ENCODE data around the gene GAB2.

Gene GAB2

DNA sequence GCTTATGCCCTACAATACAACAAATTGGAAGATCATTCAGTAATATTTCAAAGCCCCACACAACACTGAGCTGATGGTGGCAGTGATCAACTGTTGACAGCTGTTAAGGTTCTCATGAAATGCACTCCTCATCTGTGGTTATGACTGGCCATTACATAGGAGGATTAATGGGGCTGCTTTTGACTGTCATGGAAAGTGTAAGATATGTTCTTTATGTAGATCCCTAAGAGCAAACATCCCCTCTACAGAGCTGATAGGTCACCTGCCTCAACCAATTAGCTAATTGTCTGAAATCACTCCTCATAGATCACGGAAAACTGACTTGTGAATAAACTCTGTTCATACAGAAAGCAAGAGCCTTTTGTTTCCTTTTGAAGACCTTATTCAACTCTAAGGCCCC lies 78.1 kb downstream of the GAB2 start:
- no peak for DNase-seq

DNA sequence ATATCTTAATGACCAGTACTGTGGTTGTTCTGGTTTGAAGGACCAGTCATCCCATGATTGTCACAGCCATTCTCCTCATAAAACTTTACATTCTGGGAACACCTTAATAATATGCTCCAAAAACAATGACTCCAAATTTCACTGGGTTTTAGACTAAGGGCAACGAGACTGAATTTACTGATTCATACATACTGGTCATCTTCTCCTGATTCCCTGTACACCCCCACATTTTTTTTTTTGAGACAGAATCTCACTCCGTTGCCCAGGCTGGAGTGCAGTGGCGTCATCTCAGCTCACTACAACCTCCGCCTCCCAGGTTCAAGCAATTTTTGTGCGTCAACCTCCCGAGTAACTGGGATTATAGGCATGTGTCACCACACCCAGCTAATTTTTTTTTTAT lies 78.9 kb downstream of the GAB2 start:
- DNase-seq, result no peak

DNA sequence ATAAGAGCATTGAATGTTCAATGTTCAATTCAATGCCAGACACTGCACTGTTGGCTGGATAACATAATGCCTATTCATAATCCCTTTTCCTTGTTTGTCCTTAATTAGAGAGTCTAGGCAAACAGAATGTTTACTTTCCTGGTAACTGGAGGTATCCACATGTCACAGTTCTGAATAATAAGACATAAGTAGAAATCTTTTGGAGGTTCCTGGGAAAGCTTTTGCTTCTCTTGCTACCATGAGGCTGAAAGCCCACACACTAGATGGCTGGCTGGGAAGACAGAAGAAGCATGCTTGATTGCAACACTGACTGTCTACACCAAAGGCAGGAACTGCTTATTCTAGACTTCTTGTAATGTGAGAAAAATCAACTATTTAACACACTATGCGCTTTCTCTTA lies 79.5 kb downstream of the GAB2 start:
- no peak for DNase-seq

DNA sequence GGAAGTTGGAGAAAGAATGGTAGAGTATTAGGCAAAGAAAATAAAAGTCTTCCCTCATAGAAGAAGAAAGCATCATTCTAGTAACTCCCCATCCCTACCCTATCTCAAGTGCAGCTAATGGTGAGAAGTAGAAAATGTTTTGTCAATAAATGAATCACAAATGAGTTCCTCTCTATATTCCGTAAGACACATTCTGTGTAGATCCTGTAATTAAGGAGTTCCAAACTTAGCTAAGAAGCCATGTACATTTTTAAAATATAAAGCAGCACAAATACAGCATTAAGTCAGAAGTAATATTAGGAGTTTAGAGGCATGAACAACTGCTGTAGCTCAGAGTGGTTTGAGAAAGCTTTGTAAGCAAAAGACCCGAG lies 80.1 kb downstream of the GAB2 start:
- no peak for DNase-seq

DNA sequence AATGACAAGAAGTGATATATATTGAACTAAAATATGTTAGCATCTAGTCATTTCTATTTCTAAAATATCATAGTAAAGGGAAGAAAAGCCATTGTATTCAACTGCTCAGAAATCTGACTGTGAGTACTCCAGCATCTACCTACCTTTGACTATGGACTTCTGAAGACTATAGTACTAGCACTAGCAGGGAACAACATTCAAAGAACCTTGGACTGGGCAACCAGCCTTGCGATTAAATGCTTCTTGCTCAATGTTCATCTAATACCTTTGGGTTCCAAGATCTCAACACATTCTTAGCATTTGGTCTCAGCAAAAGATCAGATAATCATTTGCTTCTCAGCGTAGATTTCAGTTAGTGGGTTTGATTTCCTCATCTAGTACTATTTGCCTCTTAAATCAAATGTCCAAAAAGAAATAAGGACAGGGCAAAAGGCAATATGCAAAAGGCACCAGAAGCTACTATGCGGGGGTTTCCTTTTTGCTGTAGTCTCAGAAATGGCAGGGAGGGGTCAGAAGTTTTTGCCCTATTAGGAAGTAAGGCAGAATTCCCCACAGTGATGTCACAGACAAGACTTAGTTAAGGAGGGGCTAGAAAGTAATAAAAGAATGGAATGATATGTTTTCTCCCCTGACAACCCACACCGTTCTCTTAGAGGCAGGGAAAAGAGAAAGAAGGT lies 80.6 kb downstream of the GAB2 start:
- no peak for DNase-seq

DNA sequence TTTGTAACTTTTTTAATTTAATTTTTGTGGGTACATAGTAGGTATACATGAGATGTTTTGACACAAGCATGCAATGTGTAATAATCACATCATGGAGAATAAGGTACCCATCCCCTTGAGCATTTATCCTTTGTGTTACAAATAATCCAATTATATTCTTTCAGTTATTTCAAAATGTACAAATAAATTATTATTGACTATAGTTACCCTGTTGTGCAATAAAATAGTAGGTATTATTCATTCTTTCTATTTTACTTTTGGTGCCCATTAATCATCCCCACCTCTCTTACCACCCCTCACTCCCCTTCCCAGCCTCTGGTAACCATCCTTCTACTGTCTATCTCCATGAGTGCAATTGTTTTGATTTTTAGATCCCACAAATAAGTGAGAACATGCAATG lies 83.5 kb downstream of the GAB2 start:
- DNase-seq, result no peak

DNA sequence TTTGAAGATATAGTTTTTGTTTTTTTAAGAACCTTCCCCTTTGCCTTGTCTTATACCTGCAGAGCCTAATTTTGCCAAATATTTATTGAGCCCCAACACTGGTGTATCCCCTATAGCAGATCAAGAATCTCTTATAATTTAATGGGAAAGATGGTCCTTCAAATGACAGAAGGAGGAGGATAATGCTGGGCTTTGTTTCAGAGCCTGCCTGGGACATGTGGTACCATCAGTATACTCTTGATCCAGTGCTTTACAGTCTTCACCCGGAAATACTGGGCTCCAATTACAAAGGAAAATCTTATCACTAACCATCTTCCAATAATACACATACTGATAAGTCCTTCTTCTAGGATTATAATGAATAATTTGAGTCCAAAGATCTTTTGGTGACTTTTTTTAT lies 84.7 kb downstream of the GAB2 start:
- DNase-seq, result no peak

DNA sequence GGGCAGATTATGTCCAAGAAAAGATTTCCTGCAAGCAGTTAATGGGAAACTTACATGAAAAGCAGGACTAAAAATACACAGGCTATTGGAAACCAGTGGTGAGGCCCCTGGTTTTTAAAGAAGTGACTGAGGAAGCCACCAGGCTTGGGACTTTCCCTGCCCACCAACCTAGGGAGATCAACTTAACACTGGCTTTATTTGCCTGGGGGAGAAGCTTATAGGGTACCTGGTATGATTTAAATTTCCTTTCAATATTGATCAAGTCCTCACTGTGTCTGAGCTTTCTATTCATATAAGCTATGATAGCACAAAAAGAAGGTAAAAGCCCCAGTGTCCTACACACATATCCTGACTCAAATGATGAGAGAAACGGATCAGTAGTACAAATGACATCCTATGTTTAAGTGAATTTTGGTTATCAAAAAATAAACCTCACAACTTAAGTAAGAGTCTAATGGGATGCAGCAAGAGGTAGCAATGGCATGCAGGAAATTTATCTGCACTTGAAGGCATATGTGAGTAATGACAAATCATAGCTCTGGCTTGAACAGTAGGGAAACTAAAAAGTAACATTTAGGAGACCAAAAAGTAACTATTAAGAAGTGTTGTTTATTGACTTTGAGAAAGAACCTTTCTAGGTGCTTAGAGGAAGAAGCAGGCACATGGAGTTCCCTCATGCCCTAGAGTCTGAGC lies 85.3 kb downstream of the GAB2 start:
- no peak for DNase-seq

DNA sequence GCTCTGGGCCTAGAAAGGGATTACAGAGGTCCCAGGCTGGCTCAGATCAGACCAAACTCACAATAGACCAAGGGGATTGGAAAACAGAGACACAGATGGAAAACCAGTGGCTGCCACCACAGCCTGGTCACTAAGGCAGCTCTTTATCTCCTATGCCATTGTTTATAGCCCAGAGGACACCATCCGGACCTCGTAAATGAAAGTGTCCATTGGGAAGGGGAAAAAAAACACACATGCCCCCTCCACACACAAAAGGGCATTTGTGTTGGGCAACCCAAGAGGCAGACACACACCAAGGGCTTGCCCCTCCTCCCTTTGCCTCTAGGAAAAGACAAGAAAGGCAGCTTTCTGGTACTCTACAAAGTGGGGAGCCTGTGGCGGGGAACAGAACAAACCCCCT lies 85.9 kb downstream of the GAB2 start:
- DNase-seq, result no peak

DNA sequence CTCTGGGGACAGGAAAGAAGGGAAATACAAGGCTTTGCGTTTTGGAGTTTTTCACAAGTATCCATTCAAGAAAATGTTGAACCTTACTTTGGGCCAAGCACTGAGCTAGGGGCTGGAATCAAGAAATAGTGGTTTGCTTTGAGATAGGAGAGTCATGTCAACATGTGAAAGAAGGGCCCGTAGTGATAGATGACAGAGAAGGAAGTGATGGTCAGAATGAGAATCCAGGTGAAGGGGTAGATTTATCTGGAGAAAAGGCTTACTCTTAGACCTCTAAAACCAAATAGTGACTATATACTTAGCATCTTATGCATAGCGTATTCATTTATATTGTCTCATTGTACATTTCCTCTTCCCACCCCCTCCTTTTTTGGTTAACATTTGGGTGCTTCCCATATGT lies 87.3 kb downstream of the GAB2 start:
- DNase-seq, result no peak

DNA sequence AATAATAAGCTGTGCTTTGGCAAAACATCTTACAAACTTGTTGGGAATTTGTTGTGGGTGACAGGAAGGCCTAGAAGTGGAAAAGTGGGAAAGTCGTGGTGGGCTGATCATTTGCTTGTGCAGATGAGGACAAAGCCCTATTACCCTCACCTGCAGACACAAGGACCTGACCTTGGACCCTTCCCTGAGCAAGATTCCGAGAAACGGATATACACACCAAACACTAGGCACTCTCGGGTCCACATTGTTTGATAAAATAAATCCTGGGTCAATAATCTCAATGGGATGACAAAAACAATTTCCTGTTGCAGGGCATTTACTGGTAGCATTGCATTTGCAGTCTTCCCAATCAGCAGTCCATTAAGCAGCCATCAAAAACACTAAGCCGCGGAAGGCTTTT lies 89.7 kb downstream of the GAB2 start:
- no peak for DNase-seq

DNA sequence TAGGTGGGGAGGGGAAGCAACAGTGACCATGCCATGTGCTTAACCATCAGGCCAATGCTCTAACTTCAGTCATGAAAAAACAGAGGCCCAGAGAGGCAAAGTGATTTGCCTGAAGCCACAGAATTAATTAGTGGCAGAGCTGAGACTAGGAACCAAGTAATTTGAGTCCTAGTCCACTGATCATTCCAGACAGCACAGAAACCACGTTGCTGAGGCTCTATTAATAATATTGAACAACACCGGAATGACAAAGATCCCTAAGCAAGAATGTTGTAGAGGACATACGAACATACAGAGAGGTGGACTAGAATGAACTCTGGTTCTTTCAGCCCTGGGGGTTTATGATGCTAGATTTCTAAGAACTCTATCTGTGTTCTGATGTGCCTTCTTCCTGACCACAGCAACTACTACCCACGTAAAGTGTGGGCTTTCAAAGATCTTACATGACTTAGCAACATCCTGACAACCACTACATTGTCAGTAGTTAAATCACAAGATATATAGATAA lies 92.3 kb downstream of the GAB2 start:
- DNase-seq, result no peak

DNA sequence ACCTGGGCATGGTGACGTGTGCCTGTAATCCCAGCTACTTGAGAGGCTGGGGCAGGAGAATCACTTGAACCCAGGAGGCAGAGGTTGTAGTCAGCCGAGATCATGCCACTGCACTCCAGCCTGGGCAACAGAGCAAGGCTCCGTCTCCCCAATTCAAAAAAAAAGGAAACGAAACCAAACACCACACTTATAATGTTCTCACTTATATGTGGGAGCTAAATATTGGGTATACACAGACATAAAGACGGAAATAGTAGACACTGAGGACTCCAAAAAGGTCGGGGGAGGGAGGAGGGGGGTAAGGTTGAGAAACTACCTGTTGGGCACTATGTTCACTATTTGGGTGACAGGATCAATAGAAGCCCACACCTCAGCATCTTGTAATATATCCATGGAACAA lies 94.3 kb downstream of the GAB2 start:
- no peak for DNase-seq

DNA sequence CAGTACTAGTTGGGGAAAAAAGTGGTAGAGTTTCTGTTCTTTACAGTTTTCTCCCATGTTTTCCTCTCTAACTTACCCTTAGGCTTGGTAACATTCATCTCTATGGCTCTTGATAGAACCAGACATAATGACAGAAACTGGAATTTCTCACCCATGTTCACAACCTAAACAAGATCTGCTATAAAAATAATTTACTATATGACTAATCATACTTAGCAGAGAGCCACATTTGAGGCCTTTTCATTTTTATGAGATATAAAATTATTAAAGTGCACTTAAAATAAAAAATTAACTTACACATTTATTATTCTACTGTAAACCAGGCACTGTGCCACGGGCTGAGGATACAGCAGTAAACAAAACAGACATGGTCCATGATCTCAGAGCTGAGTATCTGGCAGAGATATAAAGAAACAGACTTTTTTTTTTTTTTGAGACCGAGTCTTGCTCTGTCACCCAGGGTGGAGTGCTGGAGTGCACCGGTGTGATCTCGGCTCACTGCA lies 98.1 kb downstream of the GAB2 start:
- DNase-seq, result no peak

DNA sequence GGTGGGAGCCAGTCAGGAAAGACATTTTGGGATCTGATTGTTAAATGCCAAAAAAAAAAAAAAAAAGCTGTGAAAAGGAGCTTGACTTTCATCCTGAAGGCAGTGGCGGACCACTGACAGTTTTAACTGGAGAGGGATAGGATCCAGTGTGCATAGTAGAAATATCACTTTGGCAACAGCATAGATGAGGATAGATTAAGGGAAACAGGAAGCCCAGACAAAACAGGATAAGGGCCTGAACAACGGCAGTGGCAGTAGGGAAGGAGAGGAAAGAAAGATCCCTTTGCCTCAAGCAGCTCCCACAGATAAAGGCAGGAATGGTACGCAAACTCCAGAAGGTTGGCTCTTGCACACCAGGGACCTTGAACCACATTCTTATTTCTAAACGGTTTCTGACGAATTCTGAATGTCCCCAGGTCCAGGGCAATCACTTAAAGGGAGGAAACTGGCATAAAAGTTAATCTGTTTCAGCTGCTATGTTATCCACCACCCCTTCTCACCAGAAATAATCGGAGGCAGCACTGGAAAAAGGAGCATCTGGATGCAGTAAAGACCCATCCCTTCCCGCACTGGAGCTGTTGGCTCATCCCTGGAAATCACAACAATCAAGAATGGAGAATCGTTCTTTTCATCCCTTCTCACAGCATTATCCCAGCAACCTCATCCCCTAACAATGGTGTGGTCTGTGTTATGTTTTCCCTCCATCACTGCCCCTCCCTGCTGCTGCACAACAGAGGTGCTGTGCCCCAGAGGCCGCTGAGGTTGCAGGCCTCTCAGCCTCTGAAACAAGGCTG lies 99.1 kb downstream of the GAB2 start:
- DNase-seq, result no peak

DNA sequence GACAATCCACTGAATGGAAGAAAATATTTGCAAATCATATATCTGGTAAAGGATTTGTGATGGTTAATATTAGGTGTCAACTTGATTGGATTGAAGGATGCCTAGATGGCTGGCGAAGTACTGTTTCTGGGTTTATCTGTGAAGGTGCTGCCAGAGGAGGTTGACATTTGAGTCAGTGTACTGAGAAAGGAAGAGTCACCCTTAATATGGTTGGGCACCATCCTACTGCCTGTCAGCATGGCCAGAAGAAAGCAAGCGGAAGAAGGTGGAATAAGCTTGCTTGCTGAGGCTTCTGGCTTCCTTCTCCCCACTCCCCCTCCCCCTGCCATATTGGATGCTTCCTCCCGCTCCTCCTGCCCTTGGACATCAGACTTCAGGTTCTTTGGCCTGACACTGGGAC lies 101.9 kb downstream of the GAB2 start:
- DNase-seq, result no peak

DNA sequence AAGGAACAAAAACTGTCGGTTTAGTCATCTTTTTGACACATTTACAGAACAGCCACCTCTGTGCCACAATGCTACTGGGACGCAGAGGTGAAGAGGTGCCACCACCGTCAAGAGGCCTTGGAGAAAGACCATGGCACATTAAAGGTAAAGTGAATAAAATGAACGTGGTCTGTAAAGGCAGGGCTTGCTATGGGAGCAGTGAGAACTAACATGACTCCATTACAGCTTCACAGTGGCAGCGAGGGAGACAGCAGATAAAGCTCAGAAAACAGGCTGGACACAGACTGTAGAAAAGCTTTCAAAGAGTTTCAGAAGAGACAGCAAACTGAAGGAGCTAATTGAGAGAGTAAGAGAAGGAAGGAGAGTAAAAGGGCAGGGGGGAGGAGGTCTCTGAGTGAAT lies 102.9 kb downstream of the GAB2 start:
- DNase-seq, result no peak

DNA sequence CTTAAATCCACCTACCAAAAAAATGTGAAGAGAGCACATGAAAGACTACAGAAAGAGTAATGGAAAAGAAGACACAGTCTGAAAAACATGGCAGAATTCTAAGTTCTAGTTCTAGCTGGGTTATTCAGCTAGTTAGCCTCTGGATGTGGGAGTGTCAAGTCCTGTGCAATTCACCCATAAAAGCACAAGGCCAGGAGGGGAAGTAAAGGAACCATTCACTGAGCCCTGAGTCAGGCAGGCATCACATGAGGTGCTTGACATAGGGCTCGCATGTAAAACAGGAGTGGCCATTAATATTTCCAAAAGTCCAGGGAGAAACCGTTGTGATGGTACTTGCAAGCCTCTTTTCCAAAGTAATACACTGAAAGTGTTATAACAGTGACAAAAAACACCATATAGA lies 103.7 kb downstream of the GAB2 start:
- no peak for DNase-seq

DNA sequence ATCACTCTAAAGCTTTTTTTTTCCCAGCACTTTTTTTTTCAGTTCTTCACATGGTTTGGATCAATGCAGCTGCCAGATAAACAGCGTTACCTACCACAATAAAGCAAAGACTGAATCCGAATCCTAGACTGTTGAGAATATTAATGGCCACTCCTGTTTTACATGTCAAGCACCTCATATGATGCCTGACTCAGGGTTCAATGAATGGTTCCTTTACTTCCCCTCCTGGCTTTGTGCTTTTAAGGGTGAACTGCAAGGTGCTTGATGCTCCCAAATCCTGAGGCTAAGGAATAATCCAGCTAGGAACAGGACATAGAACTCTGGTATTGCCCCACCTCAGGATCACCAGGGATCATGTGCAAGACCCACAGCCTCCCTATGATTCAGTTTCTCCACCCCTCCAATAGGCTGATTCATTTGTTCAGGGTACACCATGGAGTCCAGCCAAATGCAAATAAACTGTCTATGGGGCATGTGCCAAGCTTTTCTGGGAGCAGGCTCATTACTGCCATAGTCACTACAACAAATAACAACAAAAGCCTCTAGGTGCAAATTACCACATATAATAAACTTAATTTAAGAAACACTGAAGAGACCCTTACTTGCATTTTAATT lies 104.3 kb downstream of the GAB2 start:
- no peak for DNase-seq

DNA sequence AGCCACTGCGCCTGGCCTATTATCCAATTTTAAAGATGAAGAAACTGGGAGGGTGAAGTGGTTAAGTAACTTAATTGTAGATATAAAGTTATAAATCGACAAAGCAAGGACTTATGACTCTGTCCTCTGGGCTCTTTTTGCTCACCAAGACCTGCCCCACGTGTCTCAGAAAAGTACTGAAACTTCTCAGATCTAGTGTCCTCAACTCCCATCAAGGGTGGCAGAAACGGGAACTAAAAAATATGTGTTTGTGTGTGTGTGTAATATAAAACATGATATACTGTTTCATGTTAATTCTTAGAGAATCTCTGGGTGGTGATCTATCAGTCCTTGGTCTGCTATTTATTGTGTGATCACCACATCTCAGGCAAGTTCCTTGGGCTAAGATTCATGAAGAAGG lies 104.9 kb downstream of the GAB2 start:
- DNase-seq, result no peak

DNA sequence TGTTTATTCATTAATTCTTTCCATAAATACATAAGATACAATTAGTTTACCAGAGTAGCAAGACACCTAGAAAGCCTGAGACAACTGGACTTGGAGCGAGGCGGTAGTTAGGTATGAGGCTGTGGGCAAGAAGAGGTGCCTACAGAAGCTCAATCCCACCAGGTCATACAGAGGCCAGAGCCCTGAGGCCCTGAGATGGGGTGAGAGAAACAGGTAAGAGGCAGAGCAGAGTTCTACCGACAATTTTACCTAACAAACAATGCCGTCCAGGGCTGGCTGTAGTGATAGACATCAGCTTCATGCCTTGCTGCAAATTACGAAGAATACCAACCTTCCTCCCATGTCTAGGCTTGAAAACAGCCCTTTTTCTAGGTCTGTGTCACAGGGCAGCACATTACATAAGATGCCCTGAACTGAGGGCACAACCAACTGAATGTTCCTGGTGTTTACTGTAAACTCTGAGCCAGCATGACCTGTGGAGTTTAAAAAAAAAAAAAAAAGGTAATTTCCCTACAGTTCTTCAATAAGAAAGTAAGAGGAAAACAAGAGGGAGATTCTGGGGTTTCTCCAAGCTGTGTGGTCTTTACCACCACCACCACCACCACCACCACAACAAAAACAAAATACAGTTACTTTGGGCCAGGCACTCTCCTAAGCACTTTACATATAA lies 105.8 kb downstream of the GAB2 start:
- no peak for DNase-seq

DNA sequence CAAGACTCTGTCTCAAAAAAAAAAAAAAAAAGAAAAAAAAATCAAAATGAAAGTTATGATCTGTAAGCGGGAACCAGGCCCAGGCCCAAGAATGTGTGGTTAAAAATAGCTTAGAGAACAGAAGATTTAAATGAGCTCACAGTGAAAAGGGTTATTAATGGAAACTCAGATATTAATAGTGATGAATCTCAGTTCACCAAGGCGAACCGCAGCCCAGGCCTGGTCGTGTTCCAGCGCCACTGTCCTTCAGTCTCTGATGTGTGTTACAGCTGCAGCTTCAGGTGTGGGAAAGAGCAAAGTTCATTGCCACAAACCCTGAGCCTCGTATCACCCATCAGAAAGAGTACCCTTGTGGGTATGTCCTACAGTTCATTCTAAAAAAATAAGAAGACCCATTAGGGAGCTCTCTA lies 107.1 kb downstream of the GAB2 start:
- no peak for DNase-seq

DNA sequence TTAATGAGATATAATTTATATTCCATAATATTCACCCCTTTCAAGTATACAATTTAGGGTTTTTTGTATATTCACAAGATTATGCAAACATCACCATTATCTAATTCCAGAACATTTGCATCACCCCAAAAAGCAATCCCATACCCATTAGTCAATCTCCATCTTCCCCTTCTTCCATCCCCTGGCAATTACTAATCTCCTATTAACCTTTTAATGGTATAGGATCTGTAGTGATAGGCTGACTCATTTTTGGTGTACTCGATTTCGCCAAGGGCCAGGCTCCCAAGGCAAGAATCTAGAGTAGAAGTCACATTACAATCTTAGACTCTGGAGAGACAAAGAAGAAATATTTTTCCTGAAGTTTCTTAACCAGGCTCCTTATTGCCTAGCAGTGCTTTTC lies 113.4 kb downstream of the GAB2 start:
- no peak for DNase-seq

Data from KG1 (cell line).